Gastrocnemius medialis (tissue), 4 donors: ENCODE data around the gene TLR9.

Source experiments
- CTCF ChIP-seq, 5 experiments: fragments of 450-650 bp in 3 of 5; fragments of 200-600 bp in 2 of 5; sonication (generic) in 2 of 5; IDR thresholded peaks in 4 of 5; conservative IDR thresholded peaks in 1 of 5; 1 replicate in 4 of 5; 2 replicates in 1 of 5; pipeline ENCODE4 v1.5.1; 2016 to 2019; ENCODE audit warnings: antibody characterized with exemption in 5 of 5, mild to moderate bottlenecking in 3 of 5, moderate library complexity in 3 of 5
- POLR2A ChIP-seq, 2 donors: fragments of 450-650 bp; IDR thresholded peaks; one replicate each; pipeline ENCODE4 v1.6.1; 2017; ENCODE audit warnings: antibody characterized with exemption in 2 of 2, mild to moderate bottlenecking in 2 of 2, moderate library complexity in 2 of 2

- TF ChIP-seq CTCF (IDR thresholded peaks at IDR 0.05 in 4 of 5, conservative IDR thresholded peaks at IDR 0.05 in 1 of 5) (no peak), POLR2A (IDR thresholded peaks at IDR 0.05) (no peak)
Measured at GRCh38 chr3:52181543-52181942, 43.9 kb downstream of the TLR9 start.
